Measurements from ENCODE around the gene ADAMTSL3. TPM values are rescaled to one million over a fixed set of nuclear protein-coding genes. Genes with fewer than 3 reads are reported as not detected.
A peak's percentile ranks its signal among the peaks of the same experiment; 100 is the strongest.

ADAMTSL3 gene
- total and polyA plus RNA-seq, 8 donors: 10.5 to 27.6 (median 17.4) TPM

- ATAC-seq (no peak), DNase-seq (no peak)
- Histone ChIP-seq H3K36me3 (no peaks in the 10 kb centered on the region), H3K27ac (no peak overlapping the region), H3K4me3 (no peak overlapping the region), H3K4me1 (no peaks in the 10 kb centered on the region), H3K27me3 (no peaks in the 10 kb centered on the region), H3K9me3 (peaks cover 0 to 5% of the 10 kb centered on the region in 2 donors)
- TF ChIP-seq CTCF (IDR thresholded peaks at IDR 0.05): no peak
- intact Hi-C loops (cut with DNase I): no loop called here
Measured at GRCh38 chr15:83682476-83683088, 28.7 kb downstream of the ADAMTSL3 start.

GRCh38 chr15:83685916-83686332, 32.0 kb downstream of the ADAMTSL3 start:
- ATAC-seq (no peak), DNase-seq (no peak)
- H3K27ac ChIP-seq: no peak overlapping the region
- no peaks in the 10 kb centered on the region for H3K27me3 ChIP-seq
- H3K36me3 ChIP-seq: no peaks in the 10 kb centered on the region
- no peak for TF ChIP-seq CTCF (IDR thresholded peaks at IDR 0.05)
- intact Hi-C loops (cut with DNase I): no loop called here
- no peak overlapping the region for H3K4me3 ChIP-seq
- H3K9me3 ChIP-seq: peaks cover 0 to under 1% of the 10 kb centered on the region in 2 donors
- H3K4me1 ChIP-seq: no peaks in the 10 kb centered on the region

- H3K27me3 ChIP-seq: no peaks in the 10 kb centered on the region
- intact Hi-C loops (cut with DNase I): no loop called here
- H3K4me1 ChIP-seq: no peaks in the 10 kb centered on the region
- no peaks in the 10 kb centered on the region for H3K9me3 ChIP-seq
- no peak for ATAC-seq
- H3K27ac ChIP-seq: no peak overlapping the region
- no peaks in the 10 kb centered on the region for H3K36me3 ChIP-seq
- peak in 1 of 4 donors; percentile 20 for DNase-seq
- TF ChIP-seq CTCF (IDR thresholded peaks at IDR 0.05): no peak
- H3K4me3 ChIP-seq: no peak overlapping the region
Measured at GRCh38 chr15:83688201-83688600, 34.3 kb downstream of the ADAMTSL3 start.

GRCh38 chr15:83690676-83691075, 36.8 kb downstream of the ADAMTSL3 start:
- no peak overlapping the region for H3K27ac ChIP-seq
- H3K4me3 ChIP-seq: no peak overlapping the region
- intact Hi-C loops (cut with DNase I): no loop called here
- ATAC-seq: no peak
- no peaks in the 10 kb centered on the region for H3K27me3 ChIP-seq
- DNase-seq: no peak
- H3K4me1 ChIP-seq: no peaks in the 10 kb centered on the region
- no peaks in the 10 kb centered on the region for H3K36me3 ChIP-seq
- no peaks in the 10 kb centered on the region for H3K9me3 ChIP-seq
- no peak for TF ChIP-seq CTCF (IDR thresholded peaks at IDR 0.05)

GRCh38 chr15:83692746-83693581, 39.0 kb downstream of the ADAMTSL3 start:
- intact Hi-C loops (cut with DNase I): no loop called here
- no peak overlapping the region for H3K4me3 ChIP-seq
- TF ChIP-seq CTCF (IDR thresholded peaks at IDR 0.05): no peak
- no peaks in the 10 kb centered on the region for H3K36me3 ChIP-seq
- H3K4me1 ChIP-seq: no peaks in the 10 kb centered on the region
- no peaks in the 10 kb centered on the region for H3K27me3 ChIP-seq
- ATAC-seq: no peak
- H3K9me3 ChIP-seq: no peaks in the 10 kb centered on the region
- H3K27ac ChIP-seq: no peak overlapping the region
- peak in 3 of 4 donors; percentile 57 to 76 (median 68) for DNase-seq
